Neural crest cell (in vitro differentiated cells): Measurements from ENCODE around the gene ING3. TPM values are rescaled to one million over a fixed set of nuclear protein-coding genes. Genes with fewer than 3 reads are reported as not detected.

Experiments used
- DNase-seq: peaks from one replicate; pipeline ENCODE4 v3.0.0; 2021; ENCODE audit warnings: low read depth, mixed read lengths, low spot score
- H3K27ac Mint-ChIP-seq: one replicate; pipeline ENCODE4 v1.8.0; 2021; ENCODE audit warnings: mild to moderate bottlenecking, mixed read lengths; ENCODE audit not compliant: unreplicated experiment
- H3K27me3 Mint-ChIP-seq: 2 replicates; pipeline ENCODE4 v1.8.0; 2021; ENCODE audit warnings: low read depth, mild to moderate bottlenecking, mixed read lengths
- H3K36me3 Mint-ChIP-seq: 2 replicates; pipeline ENCODE4 v1.8.0; 2021; ENCODE audit warnings: low read depth, mild to moderate bottlenecking, mixed read lengths
- H3K4me1 Mint-ChIP-seq: 2 replicates; pipeline ENCODE4 v1.8.0; 2021; ENCODE audit warnings: mixed read lengths
- H3K4me3 Mint-ChIP-seq: one replicate; pipeline ENCODE4 v1.8.0; 2021; ENCODE audit warnings: mild to moderate bottlenecking, mixed read lengths
- H3K9me3 Mint-ChIP-seq: 2 replicates; pipeline ENCODE4 v1.8.0; 2021; ENCODE audit warnings: mixed read lengths
- CTCF ChIP-seq: fragments of 200-600 bp; sonication (generic); conservative IDR thresholded peaks from 2 replicates; pipeline ENCODE4 v1.5.0; 2021; ENCODE audit warnings: antibody characterized with exemption, mild to moderate bottlenecking
- total RNA-seq: library from RNA; stranded (reverse); gene quantifications from 2 replicates; pipeline ENCODE4 v1.2.1, GENCODE V29; 2021

ING3 gene
- total RNA-seq, 1 donor from 2014 or later = 26.9 TPM

GRCh38 chr7:120989257-120990220, 39.0 kb downstream of the ING3 start:
- no peaks in the 10 kb centered on the region for H3K36me3 Mint-ChIP-seq
- no peak for TF ChIP-seq CTCF
- no peak for DNase-seq
- H3K4me3 Mint-ChIP-seq = peak overlapping the region; percentile 85
- peaks cover 37% of the 10 kb centered on the region for H3K27me3 Mint-ChIP-seq
- H3K9me3 Mint-ChIP-seq = no peaks in the 10 kb centered on the region
- H3K4me1 Mint-ChIP-seq = peaks cover 25% of the 10 kb centered on the region
- no peak overlapping the region for H3K27ac Mint-ChIP-seq

DNA sequence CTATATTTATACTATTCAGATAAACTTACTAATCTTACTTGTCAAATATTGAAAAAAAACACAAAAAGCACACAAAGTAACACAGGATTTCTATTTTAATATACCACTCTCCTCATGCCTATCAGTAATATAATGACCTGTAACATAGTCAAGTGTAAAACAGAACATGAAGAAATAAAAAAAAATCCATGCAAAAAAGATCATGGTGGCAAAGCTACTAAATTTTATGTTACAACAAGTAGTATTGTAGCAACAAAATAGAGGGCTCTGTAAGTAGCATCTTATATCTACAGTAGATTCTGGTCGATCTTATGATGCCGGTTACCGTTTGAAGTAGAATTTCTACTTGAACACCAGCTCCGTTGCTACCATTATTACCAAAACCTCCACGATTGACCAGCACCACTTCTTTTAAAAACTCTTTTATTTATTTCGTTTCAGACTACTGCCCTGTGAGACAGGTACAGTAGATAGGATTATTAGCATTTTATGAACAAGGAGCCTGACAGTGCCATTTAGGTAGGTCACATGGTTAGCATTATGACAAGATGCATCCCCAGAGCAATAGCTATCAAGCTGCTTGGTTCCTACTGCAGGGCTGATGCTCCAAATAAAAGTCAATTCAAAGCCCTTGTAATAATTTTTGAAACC, 40.0 kb downstream of the ING3 start:
- Mint-ChIP-seq H3K36me3 (no peaks in the 10 kb centered on the region), H3K9me3 (no peaks in the 10 kb centered on the region), H3K27me3 (peaks cover 37% of the 10 kb centered on the region), H3K27ac (no peak overlapping the region), H3K4me1 (peaks cover 25% of the 10 kb centered on the region), H3K4me3 (peak overlapping the region; percentile 54)
- TF ChIP-seq CTCF = no peak
- DNase-seq = no peak

- no peaks in the 10 kb centered on the region for H3K9me3 Mint-ChIP-seq
- peak overlapping the region; percentile 9 for H3K4me3 Mint-ChIP-seq
- no peaks in the 10 kb centered on the region for H3K36me3 Mint-ChIP-seq
- no peak for DNase-seq
- H3K27ac Mint-ChIP-seq = no peak overlapping the region
- H3K4me1 Mint-ChIP-seq = peaks cover 25% of the 10 kb centered on the region
- peaks cover 37% of the 10 kb centered on the region for H3K27me3 Mint-ChIP-seq
- TF ChIP-seq CTCF = no peak
These were observed 40.6 kb downstream of the ING3 start for GRCh38 chr7:120991161-120991560.

DNA sequence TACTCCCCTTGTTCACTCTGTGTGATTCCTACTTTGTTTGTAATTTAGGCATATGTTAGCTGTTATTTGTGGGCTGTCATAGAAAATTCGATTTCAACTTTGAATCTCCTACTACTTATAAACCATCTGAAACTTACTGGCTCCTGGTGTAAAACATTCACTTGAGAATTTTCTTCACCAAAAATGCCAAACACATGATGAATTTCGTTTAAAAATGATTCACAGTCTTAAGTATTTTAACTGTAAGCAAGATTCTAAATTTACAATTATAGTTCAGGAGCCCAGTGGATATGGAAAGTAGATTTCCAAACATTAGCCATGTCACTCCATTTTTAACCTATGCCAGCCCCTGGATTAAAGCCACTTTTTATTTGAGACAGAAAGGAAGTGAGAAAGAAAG, 41.0 kb downstream of the ING3 start:
- Mint-ChIP-seq H3K36me3 (no peaks in the 10 kb centered on the region), H3K4me1 (peaks cover 25% of the 10 kb centered on the region), H3K27me3 (peaks cover 37% of the 10 kb centered on the region), H3K9me3 (no peaks in the 10 kb centered on the region), H3K4me3 (peak overlapping the region; percentile 9), H3K27ac (no peak overlapping the region)
- no peak for DNase-seq
- TF ChIP-seq CTCF = no peak

GRCh38 chr7:120992272-120992964, 41.8 kb downstream of the ING3 start:
- no peak for TF ChIP-seq CTCF
- Mint-ChIP-seq H3K36me3 (no peaks in the 10 kb centered on the region), H3K27ac (no peak overlapping the region), H3K27me3 (peaks cover 34% of the 10 kb centered on the region), H3K9me3 (no peaks in the 10 kb centered on the region), H3K4me3 (peak overlapping the region; percentile 8), H3K4me1 (peaks cover 24% of the 10 kb centered on the region)
- no peak for DNase-seq
